Endodermal cell (in vitro differentiated cells): ENCODE measurements around the gene LEPR. TPM values are rescaled to one million over a fixed set of nuclear protein-coding genes. Genes with fewer than 3 reads are reported as not detected.

Source experiments
- DNase-seq: peaks from one replicate; pipeline ENCODE4 v3.0.0-alpha.2; 2017
- H3K27ac ChIP-seq: 2 replicates; pipeline ENCODE4 v1.5.1; 2013; ENCODE audit warnings: mild to moderate bottlenecking, low read depth, low read length, moderate library complexity
- H3K27me3 ChIP-seq: 2 replicates; pipeline ENCODE4 v1.6.1; 2013; ENCODE audit warnings: mild to moderate bottlenecking, low read length, moderate library complexity; ENCODE audit not compliant: insufficient read depth, control insufficient read depth, poor library complexity, severe bottlenecking
- H3K36me3 ChIP-seq: 2 replicates; pipeline ENCODE4 v1.7.0; 2013; ENCODE audit warnings: mild to moderate bottlenecking, low read length, moderate library complexity; ENCODE audit not compliant: control insufficient read depth, insufficient read depth
- H3K4me1 ChIP-seq: one replicate; pipeline ENCODE4 v1.7.0; 2013; ENCODE audit warnings: low read length; ENCODE audit not compliant: control insufficient read depth, insufficient read depth
- H3K4me3 ChIP-seq: 2 replicates; pipeline ENCODE4 v1.5.1; 2013; ENCODE audit warnings: mild to moderate bottlenecking, low read length, moderate library complexity
- H3K9ac ChIP-seq: 2 replicates; pipeline ENCODE4 v1.6.1; 2013; ENCODE audit warnings: mild to moderate bottlenecking, low read length, moderate library complexity; ENCODE audit not compliant: poor library complexity, severe bottlenecking; ENCODE audit errors: extremely low read depth
- H3K9me3 ChIP-seq: 2 replicates; pipeline ENCODE4 v1.6.1; 2013; ENCODE audit warnings: mild to moderate bottlenecking, low read length, moderate library complexity; ENCODE audit not compliant: control insufficient read depth
- H3K27ac Mint-ChIP-seq: 2 replicates; pipeline ENCODE4 v1.8.0; 2020; ENCODE audit warnings: mixed read lengths
- H3K27me3 Mint-ChIP-seq: 2 replicates; pipeline ENCODE4 v1.8.0; 2021; ENCODE audit warnings: mild to moderate bottlenecking, mixed read lengths; ENCODE audit not compliant: insufficient read depth
- H3K36me3 Mint-ChIP-seq: 2 replicates; pipeline ENCODE4 v1.8.0; 2020; ENCODE audit warnings: low read depth, mixed read lengths
- H3K4me1 Mint-ChIP-seq: 2 replicates; pipeline ENCODE4 v1.8.0; 2020; ENCODE audit warnings: mixed read lengths
- H3K4me3 Mint-ChIP-seq: 2 replicates; pipeline ENCODE4 v1.8.0; 2020; ENCODE audit warnings: mild to moderate bottlenecking, moderate library complexity, mixed read lengths
- H3K9me3 Mint-ChIP-seq: 2 replicates; pipeline ENCODE4 v1.8.0; 2020; ENCODE audit warnings: mild to moderate bottlenecking, mixed read lengths
- WGBS, 2 experiments: methylation state at CpG; one replicate each; pipeline versions ENCODE4 v1.1.5 to v1.1.7; 2013; ENCODE audit warnings: missing lambda C conversion rate in 2 of 2, mixed read lengths in 1 of 2; ENCODE audit not compliant: insufficient coverage in 1 of 2, insufficient read length in 1 of 2; 5-methylcytosine and 5-hydroxymethylcytosine counted together
- total RNA-seq, 2 donors: library from RNA; stranded (reverse); fragmentation: NEBNext Ultra II Directional in 1 of 2; extraction: Animal tissue kit (Norgen Biotek cat#: 25700) in 1 of 2; gene quantifications; 2 replicates in 1 of 2; 3 replicates in 1 of 2; pipeline ENCODE4 v1.2.1, GENCODE V29; 2021
- TF ChIP-seq, protein P1 (sequence below): fragments of 200-600 bp; sonication (generic); conservative IDR thresholded peaks from 2 replicates; pipeline ENCODE4 v1.5.0; 2021; ENCODE audit warnings: antibody characterized with exemption, mild to moderate bottlenecking

LEPR gene
- total RNA-seq, 2 donors from 2014 or later, result 7.2 to 11.1 TPM

DNA sequence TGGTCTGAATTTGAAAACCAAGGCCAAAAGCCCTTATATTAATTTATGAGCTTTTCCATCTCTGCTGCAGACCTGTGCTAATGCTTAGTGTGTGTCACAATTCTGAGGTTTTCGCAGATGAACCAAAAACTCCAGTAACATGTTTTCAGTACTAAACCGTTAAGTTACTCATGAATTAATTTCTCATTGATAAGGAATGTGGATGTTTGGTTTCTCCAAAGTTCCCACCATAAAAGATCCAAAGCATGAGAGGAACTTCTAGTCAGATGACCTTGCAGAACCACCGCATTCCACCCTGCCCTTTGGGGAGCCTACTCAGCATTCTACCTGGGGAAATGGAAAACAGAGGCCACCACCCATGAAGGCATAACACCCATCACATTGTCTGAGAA, 7.5 kb upstream of the LEPR start:
- Histone ChIP-seq H3K4me1 (no peaks in the 10 kb centered on the region), H3K36me3 (peaks cover 32% of the 10 kb centered on the region), H3K27ac (no peak overlapping the region), H3K4me3 (no peak overlapping the region), H3K9ac (no peak overlapping the region), H3K9me3 (no peaks in the 10 kb centered on the region), H3K27me3 (no peaks in the 10 kb centered on the region)
- H3K27me3 Mint-ChIP-seq, result no peaks in the 10 kb centered on the region
- H3K27ac Mint-ChIP-seq, result no peak overlapping the region
- no peak for DNase-seq
- 99% methylated on average over 3 of the region's 3 CpGs; no CpG with 5 or more reads in 1 of the 2 experiments for WGBS, 2 experiments
- no peaks in the 10 kb centered on the region for H3K4me1 Mint-ChIP-seq
- H3K4me3 Mint-ChIP-seq, result no peak overlapping the region
- H3K36me3 Mint-ChIP-seq, result peaks cover 15% of the 10 kb centered on the region
- TF ChIP-seq, protein P1, sequence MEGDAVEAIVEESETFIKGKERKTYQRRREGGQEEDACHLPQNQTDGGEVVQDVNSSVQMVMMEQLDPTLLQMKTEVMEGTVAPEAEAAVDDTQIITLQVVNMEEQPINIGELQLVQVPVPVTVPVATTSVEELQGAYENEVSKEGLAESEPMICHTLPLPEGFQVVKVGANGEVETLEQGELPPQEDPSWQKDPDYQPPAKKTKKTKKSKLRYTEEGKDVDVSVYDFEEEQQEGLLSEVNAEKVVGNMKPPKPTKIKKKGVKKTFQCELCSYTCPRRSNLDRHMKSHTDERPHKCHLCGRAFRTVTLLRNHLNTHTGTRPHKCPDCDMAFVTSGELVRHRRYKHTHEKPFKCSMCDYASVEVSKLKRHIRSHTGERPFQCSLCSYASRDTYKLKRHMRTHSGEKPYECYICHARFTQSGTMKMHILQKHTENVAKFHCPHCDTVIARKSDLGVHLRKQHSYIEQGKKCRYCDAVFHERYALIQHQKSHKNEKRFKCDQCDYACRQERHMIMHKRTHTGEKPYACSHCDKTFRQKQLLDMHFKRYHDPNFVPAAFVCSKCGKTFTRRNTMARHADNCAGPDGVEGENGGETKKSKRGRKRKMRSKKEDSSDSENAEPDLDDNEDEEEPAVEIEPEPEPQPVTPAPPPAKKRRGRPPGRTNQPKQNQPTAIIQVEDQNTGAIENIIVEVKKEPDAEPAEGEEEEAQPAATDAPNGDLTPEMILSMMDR, result no peak
- H3K9me3 Mint-ChIP-seq, result no peaks in the 10 kb centered on the region

DNA sequence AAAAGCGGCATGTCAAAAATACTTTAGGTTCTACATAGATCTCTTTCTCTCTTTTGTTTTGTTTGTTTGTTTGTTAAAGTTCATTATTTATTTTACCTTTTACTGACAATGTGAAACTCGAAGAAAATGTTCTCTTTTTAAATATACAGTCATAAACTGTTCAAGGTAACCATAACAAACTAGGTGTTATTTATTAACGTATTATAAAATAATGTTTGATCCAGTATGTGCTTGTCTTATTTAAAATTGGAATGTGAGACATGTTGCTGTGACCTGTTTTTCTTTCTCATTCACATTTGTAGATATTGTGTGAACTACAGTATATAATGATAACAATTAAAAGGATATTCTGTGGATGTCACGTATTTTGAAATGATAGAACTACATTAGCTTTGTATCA, 5.9 kb upstream of the LEPR start:
- Histone ChIP-seq H3K9me3 (peaks cover 5% of the 10 kb centered on the region), H3K4me3 (no peak overlapping the region), H3K4me1 (no peaks in the 10 kb centered on the region), H3K36me3 (peaks cover 20% of the 10 kb centered on the region), H3K27ac (no peak overlapping the region), H3K9ac (no peak overlapping the region), H3K27me3 (no peaks in the 10 kb centered on the region)
- H3K9me3 Mint-ChIP-seq, result peaks cover 4% of the 10 kb centered on the region
- no peaks in the 10 kb centered on the region for H3K27me3 Mint-ChIP-seq
- H3K4me3 Mint-ChIP-seq, result no peak overlapping the region
- TF ChIP-seq, protein P1, result no peak
- WGBS, 2 experiments, result 100% methylated on average over 3 of the region's 4 CpGs; no CpG with 5 or more reads in 1 of the 2 experiments
- H3K4me1 Mint-ChIP-seq, result peaks cover 9% of the 10 kb centered on the region
- peaks cover 6% of the 10 kb centered on the region for H3K36me3 Mint-ChIP-seq
- H3K27ac Mint-ChIP-seq, result no peak overlapping the region
- DNase-seq, result no peak

DNA sequence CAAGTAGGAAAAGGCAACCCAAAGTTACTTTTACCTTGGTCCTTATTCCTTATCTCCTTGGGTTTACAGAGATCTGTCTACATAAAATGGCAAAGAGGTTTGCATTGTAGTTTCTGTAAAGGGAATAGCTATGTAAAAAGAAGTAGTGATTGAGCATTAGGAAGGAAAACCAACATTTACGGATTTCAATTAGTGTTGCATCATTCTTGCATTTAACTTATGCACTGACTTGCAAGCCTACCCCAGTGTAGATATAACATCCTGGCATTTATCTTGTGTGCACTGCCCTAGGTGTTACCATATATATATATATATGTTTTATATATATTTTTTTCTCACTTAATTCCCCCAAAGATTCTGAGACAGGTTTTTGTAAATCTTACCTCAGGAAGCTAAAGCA, 3.7 kb upstream of the LEPR start:
- Mint-ChIP-seq H3K4me1 (peaks cover 11% of the 10 kb centered on the region), H3K36me3 (peaks cover 5% of the 10 kb centered on the region), H3K27me3 (no peaks in the 10 kb centered on the region), H3K27ac (no peak overlapping the region), H3K4me3 (no peak overlapping the region), H3K9me3 (peaks cover 4% of the 10 kb centered on the region)
- H3K27ac ChIP-seq, result no peak overlapping the region
- H3K36me3 ChIP-seq, result peaks cover 9% of the 10 kb centered on the region
- TF ChIP-seq, protein P1, result no peak
- H3K9ac ChIP-seq, result no peak overlapping the region
- WGBS, 2 experiments, result 75% methylated on average over 1 of the region's 1 CpG; no CpG with 5 or more reads in 1 of the 2 experiments
- no peak for DNase-seq
- no peak overlapping the region for H3K4me3 ChIP-seq
- H3K4me1 ChIP-seq, result no peaks in the 10 kb centered on the region
- H3K9me3 ChIP-seq, result peaks cover 5% of the 10 kb centered on the region
- no peaks in the 10 kb centered on the region for H3K27me3 ChIP-seq
